Left lung (tissue), 10 donors: ENCODE data around the gene TRABD2A. TPM values are rescaled to one million over a fixed set of nuclear protein-coding genes. Genes with fewer than 3 reads are reported as not detected.
"Not testable (repeated sequence)": the region's sequence is repeated elsewhere in the genome, so short reads cannot be mapped to it uniquely, and the experiment has no call there.

Experiments used
- ATAC-seq: fragments of 200-7000 bp; cut with Tn5 transposase; one replicate; pipeline ENCODE4 v1.9.1; 2020; ENCODE audit warnings: moderate library complexity
- DNase-seq, 4 donors: peaks; one replicate each; pipeline ENCODE4 v3.0.0-alpha.2; 2013 to 2020
- H3K27ac ChIP-seq, 2 donors: fragments of 200-600 bp; sonication (generic) in 1 of 2; one replicate each; pipeline versions ENCODE4 v1.5.0 to v1.8.0; 2020 to 2021
- H3K27me3 ChIP-seq, 2 donors: fragments of 200-600 bp; sonication (generic) in 1 of 2; one replicate each; pipeline versions ENCODE4 v1.5.0 to v1.8.0; 2020 to 2021
- H3K36me3 ChIP-seq, 2 donors: fragments of 200-600 bp; sonication (generic) in 1 of 2; one replicate each; pipeline versions ENCODE4 v1.5.0 to v1.8.0; 2020 to 2021
- H3K4me1 ChIP-seq, 2 donors: fragments of 200-600 bp; one replicate each; pipeline ENCODE4 v1.8.0; 2021
- H3K4me3 ChIP-seq, 2 donors: fragments of 200-600 bp; sonication (generic) in 1 of 2; one replicate each; pipeline versions ENCODE4 v1.5.0 to v1.8.0; 2020 to 2021; ENCODE audit warnings: mild to moderate bottlenecking in 1 of 2
- H3K9me3 ChIP-seq, 2 donors: fragments of 200-600 bp; sonication (generic) in 1 of 2; one replicate each; pipeline versions ENCODE4 v1.5.0 to v1.8.0; 2020 to 2021
- intact Hi-C, 2 donors: fragments of 100-400 bp; cut with DNase I; formaldehyde crosslinking; loops; one replicate each; pipeline versions ENCODE4 v1.11.2 to v1.14.2; 2022
- polyA plus RNA-seq, 6 donors: library from polyadenylated mRNA; unstranded; fragments of 120-200 nt; gene quantifications; one replicate each; pipeline ENCODE4 v1.2.1, GENCODE V29; 2013; ENCODE audit not compliant: insufficient read length in 6 of 6
- total RNA-seq, 2 donors: library from RNA; stranded (reverse); fragmentation: NEBNext Ultra II Directional; extraction: Animal tissue kit (Norgen Biotek cat#: 25700); gene quantifications; one replicate each; pipeline ENCODE4 v1.2.1, GENCODE V29; 2021
- TF ChIP-seq, protein P1 (sequence below), 2 donors: fragments of 200-600 bp; sonication (generic) in 1 of 2; IDR thresholded peaks; one replicate each; pipeline versions ENCODE4 v1.5.0 to v1.8.0; 2021; ENCODE audit warnings: antibody characterized with exemption in 2 of 2
- donor health status: DM: no; HTN: yes; CAD: no.
- donor health status: DM: no; HTN: no; CAD: no.

Gene TRABD2A
- total and polyA plus RNA-seq, 8 donors = 3.0 to 24.7 (median 21.8) TPM

DNA sequence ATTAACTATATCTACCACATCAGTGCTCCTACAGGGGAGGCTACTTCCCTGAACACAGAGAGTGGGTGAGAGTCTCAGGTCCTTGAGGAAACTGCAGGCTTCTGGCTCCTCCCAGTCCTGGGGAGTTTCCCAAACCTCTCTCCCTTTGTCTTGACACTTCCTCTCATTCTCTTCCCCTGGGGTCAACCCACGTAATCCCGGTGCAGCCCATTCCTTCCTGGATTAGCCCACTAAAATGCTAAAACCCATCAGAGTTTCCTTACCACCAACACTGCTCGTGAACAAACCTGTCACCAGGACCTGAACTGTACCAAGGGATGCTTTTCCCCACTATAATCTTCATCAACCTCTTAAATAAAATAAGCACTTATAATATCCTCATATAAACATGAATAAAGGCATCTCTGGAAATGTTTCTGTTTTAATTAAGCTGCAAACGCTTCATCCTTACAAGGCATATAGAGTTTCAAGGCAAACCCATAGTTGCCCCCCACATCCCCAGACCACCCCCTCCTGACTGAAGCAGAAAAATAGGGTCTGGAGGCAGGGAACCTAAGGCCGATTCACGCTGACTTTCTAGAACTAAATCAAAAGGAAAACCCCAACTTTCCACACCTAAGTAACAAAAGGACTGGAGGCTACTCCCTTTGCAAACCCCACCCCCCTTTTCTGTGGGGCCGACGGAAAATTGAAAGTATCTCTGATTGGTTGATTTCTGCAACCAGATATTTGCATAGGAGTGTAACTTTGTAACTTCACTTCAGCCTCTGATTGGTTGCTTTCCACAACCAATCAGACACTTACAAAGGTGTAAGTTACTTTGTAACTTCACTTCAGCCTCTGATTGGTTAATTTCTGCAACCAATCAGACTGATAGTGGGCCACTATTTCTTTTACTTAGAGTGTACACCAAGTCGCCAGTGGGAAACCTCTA is 43.6 kb upstream of the TRABD2A start:
- Histone ChIP-seq H3K27ac (peak overlapping the region; percentile 30 to 78), H3K36me3 (no peaks in the 10 kb centered on the region), H3K27me3 (no peaks in the 10 kb centered on the region), H3K9me3 (no peaks in the 10 kb centered on the region), H3K4me3 (no peak overlapping the region), H3K4me1 (peaks cover 9 to 43% of the 10 kb centered on the region in 2 donors)
- ATAC-seq (peak; percentile 6), DNase-seq (peak in 2 of 4 donors; percentile 28 to 56)
- TF ChIP-seq, protein P1, sequence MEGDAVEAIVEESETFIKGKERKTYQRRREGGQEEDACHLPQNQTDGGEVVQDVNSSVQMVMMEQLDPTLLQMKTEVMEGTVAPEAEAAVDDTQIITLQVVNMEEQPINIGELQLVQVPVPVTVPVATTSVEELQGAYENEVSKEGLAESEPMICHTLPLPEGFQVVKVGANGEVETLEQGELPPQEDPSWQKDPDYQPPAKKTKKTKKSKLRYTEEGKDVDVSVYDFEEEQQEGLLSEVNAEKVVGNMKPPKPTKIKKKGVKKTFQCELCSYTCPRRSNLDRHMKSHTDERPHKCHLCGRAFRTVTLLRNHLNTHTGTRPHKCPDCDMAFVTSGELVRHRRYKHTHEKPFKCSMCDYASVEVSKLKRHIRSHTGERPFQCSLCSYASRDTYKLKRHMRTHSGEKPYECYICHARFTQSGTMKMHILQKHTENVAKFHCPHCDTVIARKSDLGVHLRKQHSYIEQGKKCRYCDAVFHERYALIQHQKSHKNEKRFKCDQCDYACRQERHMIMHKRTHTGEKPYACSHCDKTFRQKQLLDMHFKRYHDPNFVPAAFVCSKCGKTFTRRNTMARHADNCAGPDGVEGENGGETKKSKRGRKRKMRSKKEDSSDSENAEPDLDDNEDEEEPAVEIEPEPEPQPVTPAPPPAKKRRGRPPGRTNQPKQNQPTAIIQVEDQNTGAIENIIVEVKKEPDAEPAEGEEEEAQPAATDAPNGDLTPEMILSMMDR (IDR thresholded peaks at IDR 0.05) = no peak
- intact Hi-C loops = no loop called here

DNA sequence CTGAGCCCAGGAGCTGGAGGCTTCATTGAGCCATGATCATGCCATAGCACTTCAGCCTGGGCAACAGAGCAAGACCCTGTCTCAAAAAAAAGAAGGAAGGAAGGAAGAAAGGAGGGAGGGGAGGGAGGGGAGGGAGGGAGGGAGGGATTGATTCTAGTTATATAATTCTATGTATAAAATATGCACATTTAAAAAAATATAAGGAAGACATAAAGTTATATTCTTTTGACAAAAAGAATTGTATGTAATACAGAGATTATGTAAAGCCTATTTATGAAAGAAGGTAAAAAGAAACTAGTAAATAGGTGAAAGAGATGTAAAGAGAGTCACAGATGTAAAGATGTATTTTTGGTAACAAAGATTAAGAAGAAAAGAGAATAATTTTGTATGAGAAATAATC is 42.1 kb upstream of the TRABD2A start:
- no peaks in the 10 kb centered on the region for H3K36me3 ChIP-seq
- no peaks in the 10 kb centered on the region for H3K9me3 ChIP-seq
- no peaks in the 10 kb centered on the region for H3K27me3 ChIP-seq
- TF ChIP-seq, protein P1 (IDR thresholded peaks at IDR 0.05) = no peak
- intact Hi-C loops = no loop called here
- H3K4me3 ChIP-seq = no peak overlapping the region
- DNase-seq (no peak), ATAC-seq (no peak)
- peak overlapping the region in 1 of 2 donors; percentile 78 for H3K27ac ChIP-seq
- H3K4me1 ChIP-seq = peaks cover 9 to 51% of the 10 kb centered on the region in 2 donors

DNA sequence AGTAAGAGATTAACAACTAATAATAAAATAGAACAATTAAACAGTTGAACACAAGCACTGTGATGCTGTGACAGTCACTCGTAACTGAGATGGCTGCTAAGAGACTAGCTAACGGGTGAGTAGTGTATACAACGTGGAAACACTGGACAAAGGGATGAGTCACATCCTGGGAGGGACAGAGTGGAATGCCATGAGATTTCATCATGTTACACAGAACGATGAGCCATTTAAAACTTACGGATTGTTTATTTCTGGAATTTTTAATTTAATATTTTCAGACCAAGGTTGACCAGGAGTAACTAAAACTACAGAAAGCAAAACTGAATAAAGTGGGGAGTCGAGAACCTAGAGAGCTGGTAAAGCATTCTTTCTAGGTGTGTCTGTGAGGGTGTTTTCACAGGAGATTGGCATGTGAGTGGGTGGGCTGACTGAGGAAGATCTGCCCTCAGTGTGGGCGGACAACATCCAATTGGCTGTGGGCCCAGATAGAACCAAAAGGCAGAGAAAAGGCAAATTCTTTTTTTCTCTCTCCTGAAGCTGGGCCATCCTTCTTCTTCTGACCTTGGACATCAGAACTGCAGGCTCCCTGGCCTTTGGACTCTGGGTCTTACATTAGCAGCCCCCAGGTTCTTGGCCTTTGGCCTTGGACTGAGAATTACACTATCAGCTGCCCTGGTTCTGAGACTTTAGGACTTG is 39.1 kb upstream of the TRABD2A start:
- peaks cover 0 to 30% of the 10 kb centered on the region in 2 donors for H3K4me1 ChIP-seq
- peak in 1 of 4 donors; percentile 53 for DNase-seq
- no peaks in the 10 kb centered on the region for H3K36me3 ChIP-seq
- intact Hi-C loops = no loop called here
- H3K4me3 ChIP-seq = no peak overlapping the region
- peak; percentile 91 for ATAC-seq
- no peaks in the 10 kb centered on the region for H3K27me3 ChIP-seq
- TF ChIP-seq, protein P1 (IDR thresholded peaks at IDR 0.05) = no peak
- H3K9me3 ChIP-seq = no peaks in the 10 kb centered on the region
- H3K27ac ChIP-seq = peak overlapping the region; percentile 85 to 87

DNA sequence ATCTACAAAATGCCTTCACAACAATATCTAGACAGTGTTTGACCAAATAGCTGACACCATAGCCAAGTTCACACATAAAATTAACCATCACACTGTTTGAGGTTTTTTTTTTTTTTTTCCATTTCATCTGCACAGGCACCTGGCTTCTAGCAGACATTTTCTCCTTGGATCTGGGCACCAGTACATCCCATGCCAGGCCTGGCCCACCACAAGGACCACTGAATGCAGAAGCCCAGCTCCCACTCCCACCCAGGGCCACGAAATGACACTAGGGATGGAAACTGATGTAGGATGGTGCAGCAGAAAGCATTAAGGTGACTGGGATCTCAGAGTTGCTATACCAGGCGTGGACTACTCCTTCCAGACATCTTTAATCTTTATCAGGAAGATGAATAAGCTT is 37.5 kb upstream of the TRABD2A start:
- H3K27me3 ChIP-seq = no peaks in the 10 kb centered on the region
- TF ChIP-seq, protein P1 (IDR thresholded peaks at IDR 0.05) = no peak
- no peaks in the 10 kb centered on the region for H3K36me3 ChIP-seq
- intact Hi-C loops = no loop called here
- peaks cover 0 to 20% of the 10 kb centered on the region in 2 donors for H3K4me1 ChIP-seq
- peak overlapping the region in 1 of 2 donors; percentile 85 for H3K27ac ChIP-seq
- ATAC-seq (no peak), DNase-seq (no peak)
- no peak overlapping the region for H3K4me3 ChIP-seq
- H3K9me3 ChIP-seq = no peaks in the 10 kb centered on the region

DNA sequence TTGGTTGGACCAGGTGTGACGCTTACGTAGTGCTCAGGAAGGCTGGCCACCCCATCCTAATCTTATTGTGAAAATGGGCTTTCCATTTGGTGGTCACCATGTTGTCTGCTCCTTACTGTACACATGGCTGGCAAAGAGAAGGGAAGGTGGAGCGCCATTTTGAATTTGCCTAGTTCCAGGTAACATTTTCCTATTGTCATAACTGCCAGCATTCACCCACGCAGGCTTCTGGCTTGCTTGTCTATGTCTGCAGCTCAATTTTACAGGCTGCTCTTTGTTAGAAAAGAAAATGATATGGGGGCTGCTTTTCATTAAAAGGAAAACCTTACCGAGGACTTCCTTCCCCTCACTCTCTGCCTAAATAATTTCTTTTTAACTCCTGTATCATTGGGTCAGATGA is 36.9 kb upstream of the TRABD2A start:
- H3K27ac ChIP-seq, H3K9me3 ChIP-seq, intact Hi-C loops, ATAC-seq, H3K36me3 ChIP-seq, H3K4me3 ChIP-seq, H3K27me3 ChIP-seq, DNase-seq: not testable (repeated sequence)
- H3K4me1 ChIP-seq = peaks cover 0 to 20% of the 10 kb centered on the region in 2 donors

DNA sequence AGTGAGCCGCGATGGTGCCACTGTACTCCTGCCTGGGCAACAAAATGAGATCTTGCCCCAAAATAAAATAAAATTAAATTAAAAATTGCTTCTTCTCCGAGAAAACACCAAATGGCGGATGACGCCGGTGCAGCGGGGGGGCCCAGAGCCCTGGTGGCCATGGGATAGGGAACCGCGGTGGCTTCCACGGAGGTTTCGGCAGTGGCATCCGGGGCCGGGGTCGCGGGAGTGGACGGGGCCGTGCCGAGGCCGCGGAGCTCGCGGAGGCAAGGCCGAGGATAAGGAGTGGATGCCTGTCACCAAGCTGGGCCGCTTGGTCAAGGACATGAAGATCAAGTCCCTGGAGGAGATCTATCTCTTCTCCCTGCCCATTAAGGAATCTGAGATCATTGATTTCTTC is 34.8 kb upstream of the TRABD2A start:
- DNase-seq, H3K9me3 ChIP-seq, H3K36me3 ChIP-seq, H3K27me3 ChIP-seq, intact Hi-C loops, H3K4me3 ChIP-seq, H3K27ac ChIP-seq, ATAC-seq: not testable (repeated sequence)
- H3K4me1 ChIP-seq = peaks cover 0 to 20% of the 10 kb centered on the region in 2 donors
